Astrocyte (in vitro differentiated cells and primary cell): ENCODE data around the gene MS4A13.
"Not testable (repeated sequence)": the region's sequence is repeated elsewhere in the genome, so short reads cannot be mapped to it uniquely, and the experiment has no call there.

Experiments used
- EZH2 ChIP-seq: IDR thresholded peaks from 2 replicates; pipeline ENCODE4 v1.6.1; 2012; ENCODE audit warnings: mild to moderate bottlenecking, low read length, inconsistent platforms; ENCODE audit not compliant: insufficient read depth
- TF ChIP-seq, protein P1 (sequence below): IDR thresholded peaks from 2 replicates; pipeline ENCODE4 v1.5.1; 2011; ENCODE audit warnings: low read depth, mild to moderate bottlenecking, inconsistent platforms, low read length, moderate library complexity; ENCODE audit not compliant: insufficient read depth

- TF ChIP-seq, protein P1, sequence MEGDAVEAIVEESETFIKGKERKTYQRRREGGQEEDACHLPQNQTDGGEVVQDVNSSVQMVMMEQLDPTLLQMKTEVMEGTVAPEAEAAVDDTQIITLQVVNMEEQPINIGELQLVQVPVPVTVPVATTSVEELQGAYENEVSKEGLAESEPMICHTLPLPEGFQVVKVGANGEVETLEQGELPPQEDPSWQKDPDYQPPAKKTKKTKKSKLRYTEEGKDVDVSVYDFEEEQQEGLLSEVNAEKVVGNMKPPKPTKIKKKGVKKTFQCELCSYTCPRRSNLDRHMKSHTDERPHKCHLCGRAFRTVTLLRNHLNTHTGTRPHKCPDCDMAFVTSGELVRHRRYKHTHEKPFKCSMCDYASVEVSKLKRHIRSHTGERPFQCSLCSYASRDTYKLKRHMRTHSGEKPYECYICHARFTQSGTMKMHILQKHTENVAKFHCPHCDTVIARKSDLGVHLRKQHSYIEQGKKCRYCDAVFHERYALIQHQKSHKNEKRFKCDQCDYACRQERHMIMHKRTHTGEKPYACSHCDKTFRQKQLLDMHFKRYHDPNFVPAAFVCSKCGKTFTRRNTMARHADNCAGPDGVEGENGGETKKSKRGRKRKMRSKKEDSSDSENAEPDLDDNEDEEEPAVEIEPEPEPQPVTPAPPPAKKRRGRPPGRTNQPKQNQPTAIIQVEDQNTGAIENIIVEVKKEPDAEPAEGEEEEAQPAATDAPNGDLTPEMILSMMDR = not testable (repeated sequence)
- not testable (repeated sequence) for TF ChIP-seq EZH2
Observed at GRCh38 chr11:60532383-60532782, 17.2 kb downstream of the MS4A13 start.
